Measurements from ENCODE around the gene PHF19.
A peak's percentile ranks its signal among the peaks of the same experiment; 100 is the strongest.

PHF19 gene

GRCh38 chr9:120876842-120877240, at the start of gene PHF19:
PHF19 (minus strand) TSS chr9:120877188; CDS start chr9:120874741, 2,447 bp downstream.
- DNase-seq: no peak

GRCh38 chr9:120926397-120926928, 49.5 kb upstream of the PHF19 start, which contains the start of gene TRAF1:
TRAF1 (minus strand) TSS chr9:120926796; CDS start chr9:120926075, 721 bp downstream.
- no peak for DNase-seq

GRCh38 chr9:120925535-120926396, 48.8 kb upstream of the PHF19 start:
- peak; percentile 86 for DNase-seq

- no peak for DNase-seq
Observed at GRCh38 chr9:120924698-120925534, 47.9 kb upstream of the PHF19 start.

- DNase-seq: no peak
Observed at GRCh38 chr9:120923620-120924328, 46.8 kb upstream of the PHF19 start.

- no peak for DNase-seq
Observed at GRCh38 chr9:120922404-120923195, 45.6 kb upstream of the PHF19 start.

GRCh38 chr9:120921661-120922181, 44.7 kb upstream of the PHF19 start:
- DNase-seq: peak; percentile 23

- DNase-seq: peak; percentile 46
Observed at GRCh38 chr9:120920806-120921178, 43.8 kb upstream of the PHF19 start.

- DNase-seq: peak; percentile 22
Observed at GRCh38 chr9:120919843-120920805, 43.1 kb upstream of the PHF19 start.

GRCh38 chr9:120918931-120919842, 42.2 kb upstream of the PHF19 start:
- peak; percentile 33 for DNase-seq

- peak; percentile 20 for DNase-seq
Observed at GRCh38 chr9:120917929-120918762, 41.2 kb upstream of the PHF19 start.

GRCh38 chr9:120916991-120917880, 40.2 kb upstream of the PHF19 start:
- peak; percentile 19 for DNase-seq

GRCh38 chr9:120916588-120916987, 39.6 kb upstream of the PHF19 start:
- no peak for DNase-seq

GRCh38 chr9:120915854-120916470, 39.0 kb upstream of the PHF19 start:
- peak; percentile 42 for DNase-seq

- no peak for DNase-seq
Observed at GRCh38 chr9:120914953-120915352, 38.0 kb upstream of the PHF19 start.

- no peak for DNase-seq
Observed at GRCh38 chr9:120914396-120914795, 37.4 kb upstream of the PHF19 start.
